Mesenchymal stem cell (in vitro differentiated cells and primary cell): Measurements from ENCODE around the gene PROM2.
A peak's percentile ranks its signal among the peaks of the same experiment; 100 is the strongest.

Experiments used
- DNase-seq: peaks from one replicate; pipeline ENCODE4 v3.0.0-alpha.2; 2013
- H2AFZ ChIP-seq: one replicate; pipeline ENCODE4 v1.6.1; 2013; ENCODE audit warnings: low read depth, mild to moderate bottlenecking, control low read depth, inconsistent platforms, low read length, moderate library complexity
- H2AK5ac ChIP-seq: 2 replicates; pipeline ENCODE4 v1.6.1; 2013; ENCODE audit warnings: low read length, moderate library complexity, mild to moderate bottlenecking, inconsistent platforms; ENCODE audit not compliant: severe bottlenecking
- H2BK120ac ChIP-seq: one replicate; pipeline ENCODE4 v1.6.1; 2013; ENCODE audit warnings: low read depth, mild to moderate bottlenecking, inconsistent platforms, low read length, moderate library complexity
- H2BK12ac ChIP-seq, 2 experiments: one replicate each; pipeline ENCODE4 v1.6.1; 2013; ENCODE audit warnings: inconsistent platforms in 2 of 2, low read length in 2 of 2, mild to moderate bottlenecking in 2 of 2, moderate library complexity in 2 of 2, control low read depth in 1 of 2
- H2BK15ac ChIP-seq: one replicate; pipeline ENCODE4 v1.6.1; 2013; ENCODE audit warnings: mild to moderate bottlenecking, low read depth, inconsistent platforms; ENCODE audit not compliant: poor library complexity, severe bottlenecking
- H2BK5ac ChIP-seq: 2 replicates; pipeline ENCODE4 v1.6.1; 2013; ENCODE audit warnings: low read depth, mild to moderate bottlenecking, low read length, control low read depth, inconsistent platforms; ENCODE audit not compliant: poor library complexity, severe bottlenecking
- H3K14ac ChIP-seq, 2 experiments: one replicate each; pipeline ENCODE4 v1.6.1; 2013; ENCODE audit warnings: inconsistent platforms in 2 of 2, low read length in 2 of 2, control low read depth in 1 of 2, mild to moderate bottlenecking in 1 of 2, moderate library complexity in 1 of 2
- H3K18ac ChIP-seq, 2 experiments: one replicate each; pipeline ENCODE4 v1.6.1; 2013; ENCODE audit warnings: inconsistent platforms in 2 of 2, low read length in 2 of 2, control low read depth in 1 of 2, low read depth in 1 of 2, mild to moderate bottlenecking in 1 of 2
- H3K23ac ChIP-seq, 2 experiments: one replicate each; pipeline ENCODE4 v1.6.1; 2013; ENCODE audit warnings: inconsistent platforms in 2 of 2, low read length in 2 of 2, mild to moderate bottlenecking in 2 of 2, moderate library complexity in 2 of 2, control low read depth in 1 of 2
- H3K27ac ChIP-seq: 2 replicates; pipeline ENCODE4 v1.5.1; 2013; ENCODE audit warnings: mild to moderate bottlenecking, moderate library complexity, low read length, control low read depth, inconsistent platforms; ENCODE audit not compliant: poor library complexity, severe bottlenecking
- H3K27me3 ChIP-seq, 2 experiments: 2 replicates each; pipeline versions ENCODE4 v1.6.1 to v1.7.0; 2013; ENCODE audit warnings: low read length in 2 of 2, mild to moderate bottlenecking in 2 of 2, moderate library complexity in 2 of 2, control low read depth in 1 of 2, inconsistent platforms in 1 of 2; ENCODE audit not compliant: control insufficient read depth in 1 of 2, insufficient read depth in 1 of 2
- H3K36me3 ChIP-seq, 2 experiments: 2 replicates each; pipeline versions ENCODE4 v1.6.1 to v1.7.0; 2013; ENCODE audit warnings: low read length in 2 of 2, control low read depth in 1 of 2, inconsistent platforms in 1 of 2, low read depth in 1 of 2, mild to moderate bottlenecking in 1 of 2; ENCODE audit not compliant: insufficient read depth in 2 of 2, control insufficient read depth in 1 of 2
- H3K4ac ChIP-seq, 2 experiments: one replicate each; pipeline ENCODE4 v1.6.1; 2013; ENCODE audit warnings: inconsistent platforms in 2 of 2, low read length in 2 of 2, mild to moderate bottlenecking in 2 of 2, moderate library complexity in 2 of 2, control low read depth in 1 of 2, low read depth in 1 of 2
- H3K4me1 ChIP-seq: 2 replicates; pipeline ENCODE4 v1.6.1; 2013; ENCODE audit warnings: low read depth, low read length, control low read depth; ENCODE audit not compliant: control insufficient read depth, insufficient read depth
- H3K4me2 ChIP-seq: 2 replicates; pipeline ENCODE4 v1.6.1; 2013; ENCODE audit warnings: low read length, mild to moderate bottlenecking, inconsistent platforms; ENCODE audit not compliant: poor library complexity, severe bottlenecking
- H3K4me3 ChIP-seq, 2 experiments: 2 replicates each; pipeline versions ENCODE4 v1.5.1 to v1.7.0; 2013; ENCODE audit warnings: low read length in 2 of 2, mild to moderate bottlenecking in 2 of 2, control low read depth in 1 of 2, low read depth in 1 of 2; ENCODE audit not compliant: insufficient read depth in 1 of 2
- H3K79me1 ChIP-seq: replicated peaks from 2 replicates; pipeline ENCODE4 v1.6.1; 2013; ENCODE audit warnings: mild to moderate bottlenecking, control low read depth, low read length, inconsistent platforms; ENCODE audit not compliant: poor library complexity, severe bottlenecking
- H3K9ac ChIP-seq: 2 replicates; pipeline ENCODE4 v1.7.0; 2013; ENCODE audit warnings: mild to moderate bottlenecking, low read length, moderate library complexity
- H3K9me3 ChIP-seq: 2 replicates; pipeline ENCODE4 v1.7.0; 2013; ENCODE audit warnings: mild to moderate bottlenecking, low read length; ENCODE audit not compliant: control insufficient read depth
- H4K8ac ChIP-seq: one replicate; pipeline ENCODE4 v1.6.1; 2013; ENCODE audit warnings: inconsistent platforms, mild to moderate bottlenecking, low read length, moderate library complexity
- H4K91ac ChIP-seq: one replicate; pipeline ENCODE4 v1.6.1; 2013; ENCODE audit warnings: mild to moderate bottlenecking, low read length, inconsistent platforms
- WGBS: methylation state at CpG from one replicate; pipeline ENCODE4 v1.1.7; 2013; ENCODE audit warnings: mixed read lengths; 5-methylcytosine and 5-hydroxymethylcytosine counted together

The PROM2 gene

GRCh38 chr2:95266781-95267430, 7.3 kb upstream of the PROM2 start:
- 53% methylated on average over 3 of the region's 10 CpGs for WGBS
- no peak overlapping the region for H2AK5ac ChIP-seq
- DNase-seq: no peak
- no peaks in the 10 kb centered on the region for H3K79me1 ChIP-seq
- no peak overlapping the region for H3K23ac ChIP-seq
- H2BK120ac ChIP-seq: no peak overlapping the region
- H4K8ac ChIP-seq: no peak overlapping the region
- H2AFZ ChIP-seq: no peak overlapping the region
- H3K9me3 ChIP-seq: no peaks in the 10 kb centered on the region
- H3K27me3 ChIP-seq: peaks cover 3 to 7% of the 10 kb centered on the region in 2 experiments
- no peak overlapping the region for H3K14ac ChIP-seq
- no peak overlapping the region for H3K27ac ChIP-seq
- no peaks in the 10 kb centered on the region for H3K4me1 ChIP-seq
- H3K18ac ChIP-seq: no peak overlapping the region
- H3K4me3 ChIP-seq: no peak overlapping the region
- no peaks in the 10 kb centered on the region for H3K36me3 ChIP-seq
- no peak overlapping the region for H2BK5ac ChIP-seq
- H4K91ac ChIP-seq: no peak overlapping the region
- no peak overlapping the region for H3K4ac ChIP-seq
- H3K4me2 ChIP-seq: no peak overlapping the region
- H2BK15ac ChIP-seq: no peak overlapping the region
- no peak overlapping the region for H3K9ac ChIP-seq
- no peak overlapping the region for H2BK12ac ChIP-seq

GRCh38 chr2:95267458-95268210, 6.6 kb upstream of the PROM2 start:
- no peak overlapping the region for H2AK5ac ChIP-seq
- H3K36me3 ChIP-seq: no peaks in the 10 kb centered on the region
- no peak overlapping the region for H4K8ac ChIP-seq
- no peak overlapping the region for H3K9ac ChIP-seq
- no peak overlapping the region for H2BK15ac ChIP-seq
- no peak overlapping the region for H3K14ac ChIP-seq
- H2BK12ac ChIP-seq: no peak overlapping the region
- H3K79me1 ChIP-seq: no peaks in the 10 kb centered on the region
- no peak overlapping the region for H3K4me2 ChIP-seq
- DNase-seq: no peak
- peaks cover 3 to 7% of the 10 kb centered on the region in 2 experiments for H3K27me3 ChIP-seq
- no peak overlapping the region for H3K4ac ChIP-seq
- H3K18ac ChIP-seq: no peak overlapping the region
- H4K91ac ChIP-seq: no peak overlapping the region
- H3K4me3 ChIP-seq: no peak overlapping the region
- no peak overlapping the region for H2BK120ac ChIP-seq
- peak overlapping the region; percentile 29 for H2AFZ ChIP-seq
- H2BK5ac ChIP-seq: no peak overlapping the region
- WGBS: 65% methylated on average over 11 of the region's 11 CpGs
- H3K23ac ChIP-seq: no peak overlapping the region
- H3K9me3 ChIP-seq: no peaks in the 10 kb centered on the region
- H3K27ac ChIP-seq: no peak overlapping the region
- H3K4me1 ChIP-seq: no peaks in the 10 kb centered on the region

- H3K9ac ChIP-seq: no peak overlapping the region
- H3K18ac ChIP-seq: no peak overlapping the region
- H3K27ac ChIP-seq: no peak overlapping the region
- no peaks in the 10 kb centered on the region for H3K9me3 ChIP-seq
- H2BK15ac ChIP-seq: no peak overlapping the region
- H3K4me3 ChIP-seq: no peak overlapping the region
- no peak for DNase-seq
- WGBS: 70% methylated on average over 13 of the region's 13 CpGs
- no peak overlapping the region for H3K4ac ChIP-seq
- no peak overlapping the region for H2BK12ac ChIP-seq
- H3K14ac ChIP-seq: no peak overlapping the region
- H3K4me1 ChIP-seq: no peaks in the 10 kb centered on the region
- H2AFZ ChIP-seq: no peak overlapping the region
- H4K91ac ChIP-seq: no peak overlapping the region
- no peak overlapping the region for H3K23ac ChIP-seq
- no peak overlapping the region for H2BK5ac ChIP-seq
- no peak overlapping the region for H3K4me2 ChIP-seq
- H2BK120ac ChIP-seq: no peak overlapping the region
- H3K36me3 ChIP-seq: no peaks in the 10 kb centered on the region
- no peak overlapping the region for H2AK5ac ChIP-seq
- no peak overlapping the region for H4K8ac ChIP-seq
- H3K27me3 ChIP-seq: peaks cover 3 to 7% of the 10 kb centered on the region in 2 experiments
- H3K79me1 ChIP-seq: no peaks in the 10 kb centered on the region
Measured at GRCh38 chr2:95268211-95269035, 5.8 kb upstream of the PROM2 start.
